Renal cortex interstitium (tissue), 11 donors: ENCODE data around the gene CHMP1A. TPM values are rescaled to one million over a fixed set of nuclear protein-coding genes. Genes with fewer than 3 reads are reported as not detected.
"Not testable (repeated sequence)": the region's sequence is repeated elsewhere in the genome, so short reads cannot be mapped to it uniquely, and the experiment has no call there.

Source experiments
- DNase-seq, 11 donors: peaks; one replicate each; pipeline ENCODE4 v3.0.0-alpha.2; 2013; ENCODE audit warnings: low read depth in 9 of 11, low spot score in 4 of 11; ENCODE audit errors: extremely low read depth in 1 of 11
- polyA plus RNA-seq, 3 donors: library from polyadenylated mRNA; unstranded; fragments of 120-200 nt; gene quantifications; one replicate each; pipeline ENCODE4 v1.2.1, GENCODE V29; 2013; ENCODE audit not compliant: insufficient read length in 3 of 3

The CHMP1A gene
- polyA plus RNA-seq, 3 donors, result 60.4 to 83.1 (median 79.7) TPM

DNA sequence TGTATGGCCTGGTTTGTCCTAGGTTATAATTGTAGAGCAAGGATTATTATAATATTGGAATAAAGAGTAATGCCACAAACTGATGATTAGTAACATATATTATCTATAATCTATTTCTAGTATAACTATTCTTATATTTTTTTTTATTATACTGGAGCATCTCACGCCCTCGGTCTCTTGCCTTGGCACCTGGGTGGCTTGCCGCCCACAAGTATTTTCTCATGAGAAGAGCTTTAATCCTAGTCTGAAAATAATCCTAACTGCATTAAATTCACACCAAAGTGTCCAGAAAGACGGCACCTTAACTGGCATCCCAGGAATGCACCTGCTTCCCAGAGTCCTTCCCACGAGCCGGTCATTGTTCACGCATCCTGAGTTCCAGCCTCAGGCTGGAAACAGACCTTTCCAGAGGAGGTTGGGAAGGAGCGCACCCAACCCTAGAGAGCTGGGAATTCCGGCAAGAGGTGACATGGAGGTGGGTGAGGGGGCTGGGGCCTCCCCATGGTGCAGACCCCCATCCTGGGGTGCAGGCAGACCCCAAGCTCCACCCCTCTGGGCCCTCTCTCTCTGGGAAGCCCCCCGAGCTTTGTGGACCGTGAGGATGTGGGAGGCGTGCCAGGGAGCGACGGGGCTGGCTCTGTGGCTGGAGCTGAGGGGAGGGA is 15.9 kb downstream of the CHMP1A start:
- DNase-seq, result no peak

DNA sequence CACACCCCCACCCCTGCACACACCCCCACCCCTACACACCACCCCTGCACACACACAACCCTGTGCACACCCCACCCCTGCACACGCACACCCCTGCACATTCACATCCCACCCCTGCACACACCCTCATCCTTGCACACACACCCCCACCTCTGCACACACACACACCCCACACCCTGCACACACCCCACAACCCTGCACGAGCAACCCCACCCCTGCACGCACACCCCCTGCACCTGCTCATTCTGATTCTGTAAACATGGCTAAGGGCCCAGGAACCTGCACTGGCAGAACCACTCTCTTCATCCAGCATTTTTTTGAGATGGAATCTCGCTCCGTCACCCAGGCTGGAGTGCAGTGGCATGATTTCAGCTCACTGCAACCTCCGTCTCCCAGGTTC is 18.1 kb downstream of the CHMP1A start:
- no peak for DNase-seq

DNA sequence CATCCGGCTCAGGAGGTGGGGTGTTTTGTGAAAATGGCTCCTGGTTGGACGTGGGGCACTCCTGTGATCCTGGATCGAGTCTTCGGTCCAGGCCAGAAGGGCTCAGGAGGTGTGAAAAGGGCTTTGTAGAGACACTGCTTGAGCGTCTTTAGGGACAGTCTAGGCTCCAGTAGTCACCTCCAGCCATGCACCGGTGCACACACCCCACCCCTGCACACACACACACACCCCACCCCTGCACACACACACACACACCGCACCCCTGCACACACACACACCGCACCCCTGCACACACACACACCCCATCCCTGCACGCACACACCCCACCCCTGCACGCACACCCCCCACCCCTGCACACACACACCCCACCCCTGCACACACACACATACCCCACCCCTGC is 19.1 kb downstream of the CHMP1A start:
- no peak for DNase-seq

DNA sequence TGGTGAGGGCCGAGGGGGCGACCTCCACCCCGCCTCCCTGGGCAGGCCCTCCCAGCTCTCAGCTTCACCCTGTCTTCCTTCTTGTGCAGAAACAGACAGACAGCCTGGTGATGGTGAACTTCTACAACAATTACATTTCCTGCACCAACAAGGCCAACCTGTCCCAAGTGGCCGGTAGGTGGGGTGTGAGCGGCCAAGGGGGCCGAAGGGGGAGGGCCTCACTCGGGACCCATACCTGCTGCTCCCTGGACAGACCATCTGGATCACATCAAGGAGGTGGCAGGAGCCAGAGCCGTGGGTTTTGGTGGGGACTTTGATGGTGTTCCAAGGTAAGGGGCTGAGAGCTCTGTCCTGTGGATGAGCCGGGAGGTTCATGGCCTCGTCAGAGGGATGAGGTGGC is 20.1 kb downstream of the CHMP1A start:
- no peak for DNase-seq

DNA sequence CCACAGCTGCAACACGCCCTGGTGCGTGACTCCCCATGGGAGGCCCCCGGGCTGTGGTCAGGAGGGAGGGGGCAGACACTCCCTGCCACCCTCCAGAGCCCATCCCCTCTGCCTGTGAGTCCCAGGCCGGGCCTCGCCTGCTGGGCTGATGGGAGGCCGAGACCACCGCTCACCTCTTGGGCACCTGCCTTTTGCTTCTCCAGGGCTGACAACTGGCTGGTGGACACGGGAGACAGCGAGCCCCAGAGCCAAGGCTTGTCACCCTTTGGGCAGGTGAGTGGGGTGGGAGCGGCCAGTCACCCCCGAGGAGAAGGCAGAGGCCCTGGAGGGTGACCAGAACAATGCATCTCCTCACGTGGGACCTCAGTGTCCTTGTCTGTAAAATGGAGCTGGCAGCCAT is 20.8 kb downstream of the CHMP1A start:
- DNase-seq, result no peak

DNA sequence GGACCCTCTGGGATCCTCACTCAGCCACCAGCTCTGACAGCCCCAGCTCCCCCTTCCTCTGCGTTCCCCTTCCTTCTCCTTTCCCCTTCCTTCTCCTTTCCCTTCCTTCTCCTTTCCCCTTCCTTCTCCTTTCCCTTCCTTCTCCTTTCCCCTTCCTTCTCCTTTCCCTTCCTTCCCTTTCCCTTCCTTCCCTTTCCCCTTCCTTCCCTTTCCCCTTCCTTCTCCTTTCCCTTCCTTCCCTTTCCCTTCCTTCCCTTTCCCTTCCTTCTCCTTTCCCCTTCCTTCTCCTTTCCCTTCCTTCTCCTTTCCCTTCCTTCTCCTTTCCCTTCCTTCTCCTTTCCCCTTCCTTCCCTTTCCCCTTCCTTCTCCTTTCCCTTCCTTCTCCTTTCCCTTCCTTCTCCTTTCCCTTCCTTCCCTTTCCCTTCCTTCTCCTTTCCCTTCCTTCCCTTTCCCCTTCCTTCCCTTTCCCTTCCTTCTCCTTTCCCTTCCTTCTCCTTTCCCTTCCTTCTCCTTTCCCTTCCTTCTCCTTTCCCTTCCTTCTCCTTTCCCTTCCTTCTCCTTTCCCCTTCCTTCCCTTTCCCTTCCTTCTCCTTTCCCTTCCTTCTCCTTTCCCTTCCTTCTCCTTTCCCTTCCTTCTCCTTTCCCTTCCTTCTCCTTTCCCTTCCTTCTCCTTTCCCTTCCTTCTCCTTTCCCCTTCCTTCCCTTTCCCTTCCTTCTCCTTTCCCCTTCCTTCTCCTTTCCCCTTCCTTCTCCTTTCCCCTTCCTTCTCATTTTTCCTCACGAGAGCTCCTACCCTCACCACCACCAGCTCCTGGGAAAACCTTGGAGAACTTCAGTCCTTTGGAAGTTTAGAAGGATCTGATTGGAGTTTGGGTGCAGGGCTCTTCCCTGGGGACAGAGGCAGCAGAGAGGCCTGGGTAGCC is 22.8 kb downstream of the CHMP1A start:
- not testable (repeated sequence) for DNase-seq

DNA sequence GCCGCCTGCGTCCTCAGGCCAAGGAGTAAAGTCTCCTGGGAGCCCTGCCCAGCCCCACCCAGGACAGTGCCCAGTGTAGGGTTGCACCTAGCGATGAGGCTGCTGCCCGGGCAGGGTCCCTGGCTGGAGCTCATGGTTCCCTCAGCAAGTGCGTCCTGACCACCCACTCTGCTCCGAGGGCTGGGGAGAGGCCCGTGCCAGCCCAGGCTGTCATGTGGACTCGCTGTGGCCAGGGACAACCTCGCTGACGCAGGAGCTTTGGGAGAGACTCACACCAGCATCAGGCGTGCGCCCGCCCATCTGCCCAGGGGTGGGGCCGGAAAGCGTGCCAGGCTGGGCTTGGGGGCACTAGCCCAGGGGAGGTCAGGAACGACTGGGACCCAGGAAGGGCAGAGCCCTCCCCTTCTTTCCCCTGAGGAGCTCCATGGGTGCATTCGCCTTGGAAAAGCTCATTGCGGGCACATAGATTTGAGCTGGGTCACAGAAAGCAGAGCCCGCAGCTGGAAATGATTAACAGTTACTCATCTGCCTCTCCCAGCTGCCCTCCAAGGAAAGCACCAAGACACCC is 24.4 kb downstream of the CHMP1A start:
- DNase-seq, result no peak

DNA sequence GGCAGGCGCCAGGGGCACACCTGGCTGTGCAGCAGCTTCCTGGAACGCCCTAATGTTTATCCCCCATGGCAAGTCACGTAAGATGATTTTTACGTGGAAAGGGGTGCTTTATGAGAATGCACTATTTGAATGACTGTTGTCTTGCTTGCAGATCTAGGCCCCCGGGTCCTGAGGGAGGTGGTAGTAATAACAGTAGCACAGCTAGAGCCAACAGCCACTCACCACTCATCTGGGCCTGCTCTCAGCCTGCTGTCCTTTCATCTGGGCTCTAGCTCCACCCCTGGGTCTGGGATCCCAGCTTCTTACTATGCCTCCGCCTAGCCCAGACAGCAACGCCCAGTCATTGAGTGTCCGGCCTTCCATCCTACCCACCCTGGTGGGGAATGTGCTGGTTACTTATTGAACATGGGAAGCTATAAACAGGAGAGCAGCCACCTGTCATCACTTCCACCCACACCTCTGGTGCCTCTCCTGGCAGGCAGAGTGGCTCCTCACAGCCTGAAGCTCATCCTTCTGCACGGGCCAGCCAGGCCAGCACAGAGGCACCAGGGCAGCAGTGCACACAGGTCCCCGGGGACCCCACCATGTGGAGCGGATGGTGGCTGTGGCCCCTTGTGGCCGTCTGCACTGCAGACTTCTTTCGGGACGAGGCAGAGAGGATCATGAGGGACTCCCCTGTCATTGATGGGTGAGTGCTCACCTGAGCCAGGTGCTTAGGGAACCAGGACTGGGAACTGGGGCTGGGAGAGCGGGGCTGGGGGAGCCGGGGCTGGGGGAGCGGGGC is 27.5 kb downstream of the CHMP1A start:
- no peak for DNase-seq

DNA sequence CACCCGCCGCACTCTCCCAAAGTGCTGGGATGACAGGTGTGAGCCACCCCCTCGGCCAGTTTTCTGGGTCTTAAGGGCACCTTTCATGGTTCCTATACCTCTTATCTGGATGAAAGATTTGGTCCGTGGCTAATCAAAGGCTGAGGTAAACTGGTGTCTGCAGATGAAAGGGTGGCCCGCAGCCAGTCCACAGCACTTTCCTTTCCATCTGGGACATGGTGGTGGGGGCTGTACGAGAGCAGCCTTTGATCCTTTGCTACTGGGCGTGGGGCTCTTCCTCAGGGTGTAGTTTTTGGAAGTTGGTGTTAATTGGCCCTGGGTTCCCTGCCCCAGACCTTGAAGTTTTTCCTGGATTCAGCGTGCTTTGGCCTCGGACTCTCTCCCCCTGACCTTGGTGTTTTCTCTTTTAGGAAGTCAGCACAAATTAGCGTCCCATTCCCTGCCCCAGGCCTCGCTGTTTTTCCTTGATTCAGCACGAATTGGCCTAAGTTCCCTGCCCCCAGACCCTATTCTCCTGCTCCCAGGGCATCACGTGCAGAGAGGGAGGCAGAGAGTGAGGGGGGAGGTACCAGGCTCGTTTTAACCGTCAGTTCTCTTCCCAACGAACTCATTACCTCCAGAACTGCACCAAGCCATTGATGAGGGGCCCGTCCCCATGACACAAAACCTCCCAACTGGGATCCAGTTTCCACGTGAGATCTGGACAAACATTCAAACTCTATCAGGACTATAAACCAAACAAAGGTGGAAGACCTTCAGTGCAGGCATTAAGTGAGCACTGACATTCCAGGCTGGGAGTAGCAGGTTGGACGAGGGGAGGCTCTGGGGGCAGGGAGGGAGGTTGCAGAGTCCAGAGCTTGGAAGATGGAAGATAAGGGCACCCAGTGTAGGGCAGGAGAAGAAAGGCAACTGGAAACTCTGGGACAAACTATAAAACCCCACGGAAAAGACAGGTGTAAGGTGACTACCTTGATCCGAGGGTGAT is 32.4 kb downstream of the CHMP1A start:
- no peak for DNase-seq

DNA sequence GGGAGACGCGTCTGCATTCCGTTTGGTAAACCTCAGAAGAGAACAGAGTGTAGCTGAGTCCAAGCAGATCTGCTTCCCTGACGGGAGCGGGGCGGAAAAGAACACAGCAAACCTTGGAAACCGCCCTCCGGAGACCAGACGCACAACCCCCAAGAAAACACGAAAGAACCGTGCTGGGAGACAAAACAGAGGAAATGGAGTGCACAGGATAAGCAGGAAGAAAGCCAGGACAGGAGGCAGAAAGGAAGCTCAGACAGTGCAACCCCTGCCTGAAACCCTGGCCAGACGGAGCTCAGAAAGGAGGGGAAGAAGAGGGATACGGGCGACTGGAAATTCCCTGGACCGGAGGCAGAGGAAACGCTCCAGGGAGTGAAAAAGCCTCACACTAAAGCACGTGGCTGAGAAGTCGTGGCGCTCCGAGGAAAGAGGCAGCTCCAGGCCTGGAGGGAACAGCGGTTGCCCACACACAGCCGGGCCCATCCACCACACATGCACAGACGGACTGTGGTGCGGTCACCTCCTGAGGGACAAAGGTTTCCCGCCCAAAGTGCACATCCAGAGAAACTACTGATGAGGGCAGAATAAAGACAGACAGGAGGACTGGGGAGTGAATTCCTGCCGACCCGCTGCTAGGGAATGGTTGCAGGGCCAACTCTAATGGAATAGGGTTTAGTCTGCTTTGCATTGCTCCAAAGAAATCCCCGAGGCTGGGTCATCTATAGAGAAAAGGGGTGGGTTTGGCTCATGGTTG is 33.8 kb downstream of the CHMP1A start:
- no peak for DNase-seq

DNA sequence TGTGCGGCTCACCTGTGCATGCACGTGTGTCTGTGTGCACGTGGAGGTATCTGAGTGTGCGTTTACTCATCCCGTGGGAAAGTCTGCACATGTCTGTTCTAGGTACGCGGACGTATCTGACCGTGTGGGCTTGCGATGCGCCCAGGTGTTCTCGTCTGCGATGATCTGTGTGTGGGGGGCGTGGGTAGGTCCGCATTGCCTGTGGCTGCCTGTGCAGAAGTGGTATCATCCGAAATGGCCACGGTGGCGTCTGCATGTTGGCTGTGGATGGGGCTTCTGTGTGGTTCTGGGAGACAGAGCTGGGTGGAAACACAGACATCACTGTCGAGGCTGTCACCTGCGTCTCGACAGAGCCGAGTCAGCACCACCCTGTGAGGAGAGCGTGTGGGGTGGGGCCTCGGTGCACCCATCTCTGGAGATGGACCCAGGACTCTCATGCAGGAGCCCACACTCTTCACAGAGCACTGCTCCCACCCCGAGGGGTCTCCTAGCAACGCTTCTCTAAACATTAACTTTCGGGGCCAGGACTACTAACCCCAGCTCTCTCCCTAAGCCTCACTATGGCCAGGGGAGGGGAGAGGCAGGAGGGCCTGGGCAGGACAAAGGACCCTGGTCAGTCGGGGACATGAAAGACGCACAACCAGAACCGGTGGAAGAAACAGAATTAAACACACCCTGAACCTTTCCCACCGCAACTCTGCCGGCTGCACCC is 35.7 kb downstream of the CHMP1A start:
- DNase-seq, result peak in 1 of 11 donors; percentile 57

DNA sequence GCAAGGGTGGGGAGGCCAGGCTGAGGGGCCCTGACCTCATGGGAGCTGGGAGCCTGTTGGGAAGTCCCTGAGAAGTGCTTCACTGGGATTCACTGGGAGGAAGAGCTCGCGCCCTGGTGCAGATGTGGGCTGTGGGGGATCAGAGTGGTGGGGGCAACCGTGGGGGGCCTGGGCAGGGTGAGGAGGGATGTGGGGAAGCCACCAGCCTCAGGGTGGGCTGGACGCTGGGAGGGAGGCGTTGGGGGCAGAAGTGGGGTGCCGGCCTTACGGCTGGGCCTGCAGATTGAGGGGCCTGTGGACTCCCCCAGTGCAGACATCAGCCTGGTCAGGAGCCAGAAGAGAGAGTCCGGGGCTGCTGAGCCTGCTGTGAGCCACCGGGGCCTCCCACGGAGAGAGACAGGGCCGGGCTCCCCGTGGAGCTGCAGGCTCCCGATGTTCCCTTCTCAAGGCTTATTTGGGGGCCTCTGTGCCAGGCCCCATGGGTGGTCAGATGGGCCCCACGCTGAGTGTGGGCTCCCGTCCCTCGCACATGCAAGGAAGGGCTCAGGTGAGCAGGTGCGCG is 36.3 kb downstream of the CHMP1A start:
- no peak for DNase-seq

DNA sequence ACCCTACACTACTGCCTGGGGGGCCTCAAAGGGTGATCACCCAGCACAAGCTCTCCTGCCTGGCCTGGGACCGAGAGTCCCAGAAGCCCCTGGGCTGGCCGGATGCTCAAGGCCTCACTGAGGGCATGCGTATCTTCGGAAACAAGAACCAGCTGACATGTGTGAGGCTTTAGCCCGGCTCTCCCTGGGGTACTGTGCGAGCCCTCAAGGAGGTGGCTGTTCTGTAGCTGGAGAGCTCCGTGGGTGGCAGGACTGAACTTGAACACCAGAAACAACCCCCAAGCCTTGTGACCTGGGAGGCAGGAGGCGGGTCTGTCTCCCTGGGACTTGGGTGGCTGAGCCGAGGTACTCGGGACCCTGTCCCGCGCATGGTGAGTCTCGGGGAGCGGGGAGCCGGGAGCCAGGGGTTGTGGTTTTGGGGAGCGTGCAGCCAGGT is 37.1 kb downstream of the CHMP1A start:
- DNase-seq, result no peak

DNA sequence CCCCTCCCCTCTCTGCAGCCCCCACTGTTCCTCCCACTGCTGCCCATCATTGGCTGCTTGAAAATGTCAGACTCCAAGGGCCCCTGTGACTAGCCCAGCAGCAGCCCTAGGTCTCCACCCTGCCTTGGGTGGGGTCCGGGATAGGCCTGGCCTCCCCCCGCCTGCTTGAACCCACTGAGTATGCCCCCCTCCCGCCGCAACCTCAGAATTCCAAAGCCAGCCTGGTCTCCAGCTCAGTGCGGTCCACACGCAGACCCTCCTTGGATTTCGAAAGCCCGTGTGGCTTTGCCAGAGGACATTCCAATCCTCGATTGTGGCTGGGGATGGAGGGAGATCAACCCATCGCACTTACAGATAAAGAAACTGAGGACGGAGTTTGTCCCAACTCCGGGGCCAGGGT is 37.7 kb downstream of the CHMP1A start:
- no peak for DNase-seq

DNA sequence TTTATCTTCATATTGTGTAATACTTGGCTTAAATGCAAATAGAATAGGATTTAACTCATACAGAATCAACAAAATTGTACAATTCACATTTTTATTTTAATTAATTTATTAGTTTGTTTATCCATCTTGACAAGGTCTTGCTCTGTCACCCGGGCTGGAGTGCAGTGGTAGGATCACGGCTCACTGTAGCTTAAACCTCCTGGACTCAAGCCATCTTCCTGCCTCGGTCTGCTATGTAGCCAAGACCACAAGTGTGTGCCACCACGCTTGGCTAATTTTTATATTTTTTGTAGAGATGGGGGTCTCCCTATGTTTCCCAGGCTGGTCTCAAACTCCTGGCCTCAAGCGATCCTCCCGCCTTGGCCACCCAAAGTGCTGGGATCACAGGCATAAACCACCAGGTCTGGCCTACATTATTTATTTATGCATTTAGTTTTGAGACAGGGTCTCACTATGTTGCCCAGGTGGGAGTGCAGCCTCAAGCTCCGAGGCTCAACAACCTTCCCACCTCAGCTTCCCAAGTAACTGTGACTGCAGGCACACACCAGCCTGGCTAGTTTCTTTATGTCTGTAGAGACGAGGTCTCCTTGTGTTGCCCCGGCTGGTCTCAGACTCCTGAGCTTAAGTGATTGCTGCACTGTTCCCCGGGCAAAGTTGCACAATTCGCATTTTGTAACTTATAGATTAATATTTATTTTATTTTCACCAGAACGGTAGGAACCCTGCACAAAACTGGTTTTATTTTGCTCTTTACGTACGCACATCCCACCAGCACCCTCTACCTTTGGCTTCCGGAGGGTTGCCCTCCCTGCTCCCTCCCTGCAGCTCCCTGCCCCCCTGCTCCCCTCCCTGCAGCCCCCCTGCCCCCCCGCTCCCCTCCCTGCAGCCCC is 39.2 kb downstream of the CHMP1A start:
- DNase-seq, result no peak

DNA sequence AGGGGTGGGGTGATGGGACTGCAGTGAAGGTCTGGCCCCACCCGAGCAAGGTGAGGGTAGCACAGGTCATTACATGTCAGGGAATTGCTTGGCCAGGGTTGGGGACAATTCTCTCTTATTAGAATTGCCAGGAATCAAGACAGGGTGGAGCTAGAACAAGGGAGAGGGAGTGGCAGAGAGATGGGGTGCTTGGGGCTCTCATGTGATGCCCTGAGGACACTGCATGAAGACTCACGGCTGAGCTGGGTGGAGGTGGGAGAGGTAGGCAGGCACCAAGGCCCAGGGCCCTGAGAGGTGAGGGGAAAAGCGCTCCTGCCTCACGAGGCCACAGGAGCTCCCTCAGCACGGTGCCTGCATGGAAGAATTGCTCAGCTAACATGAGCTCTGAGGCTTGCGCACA is 40.5 kb downstream of the CHMP1A start:
- DNase-seq, result no peak
